Esophagus squamous epithelium (tissue), 5 donors: ENCODE data around the gene TP53I13. TPM values are rescaled to one million over a fixed set of nuclear protein-coding genes. Genes with fewer than 3 reads are reported as not detected.

Experiments
- DNase-seq: peaks from one replicate; lab custom pipeline; 2025; lab: John Stamatoyannopoulos, UW
- H3K27ac ChIP-seq, 4 donors: fragments of 200-600 bp; sonication (generic); one replicate each; pipeline ENCODE4 v1.5.1; 2016 to 2019; ENCODE audit warnings: mild to moderate bottlenecking in 1 of 4
- H3K27me3 ChIP-seq, 4 donors: fragments of 200-600 bp; sonication (generic); 1 replicate in 3 of 4; 2 replicates in 1 of 4; pipeline versions ENCODE4 v1.5.1 to v1.6.0; 2017 to 2021; ENCODE audit warnings: antibody characterized with exemption in 1 of 4
- H3K36me3 ChIP-seq, 3 donors: fragments of 200-600 bp; sonication (generic); one replicate each; pipeline ENCODE4 v1.5.1; 2016 to 2019
- H3K4me1 ChIP-seq, 3 donors: fragments of 200-600 bp; sonication (generic); one replicate each; pipeline ENCODE4 v1.5.1; 2017 to 2019
- H3K4me3 ChIP-seq, 4 donors: fragments of 200-600 bp; sonication (generic); 1 replicate in 3 of 4; 2 replicates in 1 of 4; pipeline ENCODE4 v1.5.1; 2016 to 2019; ENCODE audit warnings: mild to moderate bottlenecking in 2 of 4, moderate library complexity in 1 of 4
- H3K9me3 ChIP-seq, 3 donors: fragments of 200-600 bp; sonication (generic); one replicate each; pipeline ENCODE4 v1.5.1; 2016 to 2019
- POLR2A ChIP-seq, 4 donors: fragments of 450-650 bp; IDR thresholded peaks; one replicate each; pipeline ENCODE4 v1.6.1; 2017; ENCODE audit warnings: antibody characterized with exemption in 4 of 4, mild to moderate bottlenecking in 4 of 4, moderate library complexity in 3 of 4
- WGBS, 2 donors: methylation state at CpG; one replicate each; pipeline ENCODE4 v1.1.5; 2018; 5-methylcytosine and 5-hydroxymethylcytosine counted together
- intact Hi-C: fragments of 100-400 bp; cut with DNase I; formaldehyde crosslinking; loops from one replicate; pipeline ENCODE4 v1.15.0; 2022
- total RNA-seq, 4 donors: library from RNA; depleted of rRNA; stranded (reverse); fragments of >200 nt; gene quantifications; one replicate each; pipeline ENCODE4 v1.1.0, GENCODE V29; 2016
- TF ChIP-seq, protein P1 (sequence below), 6 experiments: fragments of 450-650 bp in 4 of 6; fragments of 200-600 bp in 2 of 6; sonication (generic) in 2 of 6; IDR thresholded peaks; one replicate each; pipeline ENCODE4 v1.5.1; 2016 to 2019; ENCODE audit warnings: antibody characterized with exemption in 6 of 6, mild to moderate bottlenecking in 4 of 6, moderate library complexity in 4 of 6
- donor health status: DM: yes; HTN: yes; CAD: no.

TP53I13 gene
- total RNA-seq, 4 donors from 2014 or later, result 11.8 to 34.9 (median 21.8) TPM

DNA sequence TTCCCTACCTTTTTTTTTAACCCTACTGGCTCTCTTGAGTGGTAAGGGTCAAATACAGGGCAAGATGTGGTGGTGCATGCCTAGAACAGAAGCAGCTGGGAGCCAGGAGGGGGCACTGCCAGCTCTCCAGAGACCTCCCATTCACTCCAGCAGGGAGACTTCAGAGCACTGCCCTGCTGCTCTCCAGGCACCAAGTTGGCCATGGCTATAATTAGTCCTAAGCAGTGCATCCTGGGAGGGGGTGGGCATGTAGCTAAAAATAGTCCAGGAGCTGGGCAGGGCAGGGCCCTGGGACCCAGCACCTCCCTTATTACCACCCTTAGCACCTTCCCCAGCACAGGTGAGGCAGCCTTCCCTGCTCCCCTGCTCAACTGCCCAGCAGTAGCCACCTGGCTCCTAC lies 50.8 kb downstream of the TP53I13 start:
- TF ChIP-seq, protein P1, sequence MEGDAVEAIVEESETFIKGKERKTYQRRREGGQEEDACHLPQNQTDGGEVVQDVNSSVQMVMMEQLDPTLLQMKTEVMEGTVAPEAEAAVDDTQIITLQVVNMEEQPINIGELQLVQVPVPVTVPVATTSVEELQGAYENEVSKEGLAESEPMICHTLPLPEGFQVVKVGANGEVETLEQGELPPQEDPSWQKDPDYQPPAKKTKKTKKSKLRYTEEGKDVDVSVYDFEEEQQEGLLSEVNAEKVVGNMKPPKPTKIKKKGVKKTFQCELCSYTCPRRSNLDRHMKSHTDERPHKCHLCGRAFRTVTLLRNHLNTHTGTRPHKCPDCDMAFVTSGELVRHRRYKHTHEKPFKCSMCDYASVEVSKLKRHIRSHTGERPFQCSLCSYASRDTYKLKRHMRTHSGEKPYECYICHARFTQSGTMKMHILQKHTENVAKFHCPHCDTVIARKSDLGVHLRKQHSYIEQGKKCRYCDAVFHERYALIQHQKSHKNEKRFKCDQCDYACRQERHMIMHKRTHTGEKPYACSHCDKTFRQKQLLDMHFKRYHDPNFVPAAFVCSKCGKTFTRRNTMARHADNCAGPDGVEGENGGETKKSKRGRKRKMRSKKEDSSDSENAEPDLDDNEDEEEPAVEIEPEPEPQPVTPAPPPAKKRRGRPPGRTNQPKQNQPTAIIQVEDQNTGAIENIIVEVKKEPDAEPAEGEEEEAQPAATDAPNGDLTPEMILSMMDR (IDR thresholded peaks at IDR 0.05), result peak in 1 of 6 experiments; percentile 7
- no peak for TF ChIP-seq POLR2A (IDR thresholded peaks at IDR 0.05)

DNA sequence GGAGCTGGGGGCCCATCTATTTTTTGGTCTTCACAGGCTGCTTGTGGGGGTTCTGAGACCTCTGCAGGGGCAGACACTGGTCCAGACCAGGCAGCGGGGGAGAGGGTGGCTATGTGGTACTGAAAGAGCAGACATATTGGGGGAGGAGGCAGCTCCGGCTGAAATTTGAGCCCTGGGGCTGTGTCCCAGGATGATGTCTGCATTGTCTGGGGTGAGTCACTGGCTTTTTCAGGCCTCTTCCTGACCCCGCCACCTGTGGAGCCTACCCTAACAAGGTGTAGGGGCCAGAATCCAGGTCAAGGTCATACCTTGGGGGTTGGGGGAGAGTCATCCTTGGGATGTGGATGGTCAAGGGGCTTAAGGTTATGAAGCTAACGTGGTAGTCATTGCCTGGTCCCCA lies 51.8 kb downstream of the TP53I13 start:
- no peaks in the 10 kb centered on the region for H3K36me3 ChIP-seq
- intact Hi-C loops, result no loop called here
- H3K4me1 ChIP-seq, result peaks cover 39 to 97% (median 39%) of the 10 kb centered on the region in 3 donors
- TF ChIP-seq, protein P1 (IDR thresholded peaks at IDR 0.05), result no peak
- no peak for TF ChIP-seq POLR2A (IDR thresholded peaks at IDR 0.05)
- peaks cover 0 to 38% (median 0%) of the 10 kb centered on the region in 4 donors for H3K27me3 ChIP-seq
- DNase-seq, result no peak
- H3K27ac ChIP-seq, result no peak overlapping the region
- 80 to 92% methylated on average over 1 to 2 of the region's 4 CpGs for WGBS, 2 donors
- H3K9me3 ChIP-seq, result no peaks in the 10 kb centered on the region
- H3K4me3 ChIP-seq, result no peak overlapping the region

More for the DNA sequence above, 50.8 kb downstream of the TP53I13 start:
- Histone ChIP-seq H3K9me3 (no peaks in the 10 kb centered on the region), H3K27ac (no peak overlapping the region), H3K36me3 (no peaks in the 10 kb centered on the region), H3K4me1 (peaks cover 49 to 97% (median 49%) of the 10 kb centered on the region in 3 donors), H3K4me3 (no peak overlapping the region), H3K27me3 (peaks cover 0 to 43% (median 0%) of the 10 kb centered on the region in 4 donors)
- DNase-seq, result no peak
- intact Hi-C loops, result loop anchor here (10.0 kb wide), 1 partner anchor 156 kb away; no protein-coding TSS in a partner anchor

DNA sequence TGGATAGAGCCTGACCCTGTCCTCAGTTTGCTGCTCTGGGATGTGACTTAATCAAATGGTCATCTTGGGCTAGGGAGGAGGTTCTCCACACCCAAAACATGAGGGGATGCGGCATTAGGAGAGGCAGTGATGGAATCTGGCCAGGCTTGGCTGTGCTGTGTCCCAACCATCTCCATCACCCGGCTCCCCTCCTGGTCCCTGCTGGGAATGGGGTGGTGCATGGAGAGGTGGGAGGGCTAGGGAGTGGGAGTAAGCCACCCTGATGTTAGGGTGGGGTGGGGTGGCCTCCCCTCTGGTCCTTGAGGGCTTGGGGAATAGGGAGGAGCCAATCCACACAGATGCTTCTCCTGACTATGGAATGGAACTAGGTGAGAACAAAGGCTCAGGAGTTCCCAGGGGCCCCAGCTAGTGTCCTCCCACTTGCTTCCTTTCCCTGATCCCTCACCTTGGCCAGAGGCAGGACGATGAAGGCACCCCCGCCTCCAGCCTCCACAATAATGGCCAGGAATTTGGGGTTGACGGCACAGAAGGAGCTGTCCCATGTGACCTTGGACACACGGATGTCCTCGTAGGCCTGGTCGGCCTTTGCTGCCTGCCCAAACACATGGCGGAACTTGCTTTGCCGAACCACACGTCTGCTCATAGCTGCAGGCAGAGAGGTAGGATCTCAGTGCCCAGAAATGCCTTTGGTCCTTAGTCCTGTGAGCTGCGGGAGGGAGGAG lies 52.4 kb downstream of the TP53I13 start:
- peaks cover 33 to 97% (median 34%) of the 10 kb centered on the region in 3 donors for H3K4me1 ChIP-seq
- peak overlapping the region in 3 of 4 donors; percentile 43 to 83 (median 83) for H3K27ac ChIP-seq
- H3K36me3 ChIP-seq, result no peaks in the 10 kb centered on the region
- TF ChIP-seq POLR2A (IDR thresholded peaks at IDR 0.05), result no peak
- TF ChIP-seq, protein P1 (IDR thresholded peaks at IDR 0.05), result no peak
- H3K27me3 ChIP-seq, result peaks cover 0 to 36% (median 0%) of the 10 kb centered on the region in 4 donors
- no peaks in the 10 kb centered on the region for H3K9me3 ChIP-seq
- 93 to 100% methylated on average over 5 to 6 of the region's 12 CpGs for WGBS, 2 donors
- intact Hi-C loops, result no loop called here
- peak overlapping the region in 2 of 4 donors; percentile 69 to 82 for H3K4me3 ChIP-seq
- no peak for DNase-seq

DNA sequence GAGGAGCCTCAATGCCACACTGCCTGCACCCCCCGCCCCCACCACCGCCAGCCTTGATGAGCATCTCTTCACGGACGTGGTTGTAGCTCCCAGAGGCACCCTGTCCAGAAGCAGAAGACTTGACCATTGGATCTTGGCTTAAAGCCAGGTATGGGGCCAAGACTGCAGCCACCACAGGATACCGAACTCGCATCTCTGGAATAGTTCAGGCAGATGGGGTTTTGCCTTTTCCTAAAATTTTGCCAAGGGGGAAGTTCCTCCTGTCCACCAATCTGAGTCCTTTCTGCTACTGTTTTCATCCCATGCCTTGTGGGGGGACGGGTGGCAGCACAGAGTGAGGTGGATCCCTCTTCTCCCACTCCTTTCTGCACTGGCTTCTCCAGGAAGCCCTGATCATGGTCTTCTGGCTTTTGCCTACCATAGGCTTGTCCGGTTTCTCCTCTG lies 53.3 kb downstream of the TP53I13 start:
- H3K27me3 ChIP-seq, result peaks cover 0 to 27% (median 0%) of the 10 kb centered on the region in 4 donors
- no peaks in the 10 kb centered on the region for H3K9me3 ChIP-seq
- intact Hi-C loops, result no loop called here
- WGBS, 2 donors, result 65 to 72% methylated on average over 2 to 7 of the region's 8 CpGs
- peak overlapping the region; percentile 22 to 83 (median 83) for H3K27ac ChIP-seq
- DNase-seq, result no peak
- TF ChIP-seq, protein P1 (IDR thresholded peaks at IDR 0.05), result no peak
- TF ChIP-seq POLR2A (IDR thresholded peaks at IDR 0.05), result no peak
- H3K36me3 ChIP-seq, result no peaks in the 10 kb centered on the region
- peaks cover 24 to 95% (median 25%) of the 10 kb centered on the region in 3 donors for H3K4me1 ChIP-seq
- peak overlapping the region; percentile 36 to 82 (median 66) for H3K4me3 ChIP-seq

Other genes with a start within 250 kb of the TP53I13 start
- 10 to 100 TPM; 24.9 to 41.4 (median 38.7) TPM for gene TAOK1, start 178.3 kb upstream of the TP53I13 start, total RNA-seq
- 1 to 10 TPM; 4.3 to 7.2 (median 5.4) TPM for gene ABHD15, start 1.7 kb upstream of the TP53I13 start, total RNA-seq
- gene GIT1, start 20.9 kb downstream of the TP53I13 start, total RNA-seq, result 10 to 100 TPM; 24.0 to 45.4 (median 29.6) TPM
- 10 to 100 TPM in 2 of 4 donors, 1 to 10 TPM in 2; 3.3 to 18.7 (median 10.2) TPM for gene ANKRD13B, start 24.4 kb downstream of the TP53I13 start, total RNA-seq
- 10 to 100 TPM in 1 of 4 donors, 1 to 10 TPM in 3; 2.0 to 39.9 (median 6.5) TPM for gene CORO6, start 54.2 kb downstream of the TP53I13 start, total RNA-seq